K562 (cell line): ENCODE data around the gene PRKG1. TPM values are rescaled to one million over a fixed set of nuclear protein-coding genes. Genes with fewer than 3 reads are reported as not detected.

Experiments used
- ATAC-seq: fragments of 200-7000 bp; cut with Tn5 transposase; 3 replicates; pipeline ENCODE4 v1.9.1; 2020; ENCODE audit warnings: moderate library complexity
- BruUV-seq: library from RNA; stranded (reverse); fragments of 400-500 nt; replicated peaks from 2 replicates; lab custom pipeline; 2021; lab: Mats Ljungman, UMichigan
- CTCF ChIA-PET: fragments of 300-600 bp; formaldehyde crosslinking; extraction: SDS; loops from one replicate; lab custom pipeline; 2021; ENCODE audit warnings: low intra/inter-chr PET ratio; lab: Yijun Ruan, JAX
- POLR2A ChIA-PET: fragments of 300-600, 350-650 bp; sonication (Branson Sonifier 250); formaldehyde crosslinking; extraction: SDS; loops from one replicate; lab custom pipeline; 2021; ENCODE audit warnings: antibody characterized with exemption, inconsistent platforms; lab: Yijun Ruan, JAX
- DNase-seq, 4 experiments: peaks; one replicate each; pipeline versions ENCODE4 v3.0.0 to v3.0.0-alpha.2; 2011 to 2018; ENCODE audit warnings: low spot score in 3 of 4, mixed read lengths in 3 of 4; ENCODE audit errors: extremely low read depth in 1 of 4
- FAIRE-seq: peaks from 2 replicates; lab custom pipeline; 2011; peaks lifted over from hg19 to GRCh38; lab: Jason Lieb, UNC
- H2AFZ ChIP-seq: 2 replicates; pipeline ENCODE4 v1.6.0; 2011; ENCODE audit warnings: low read depth, low read length, control low read depth, inconsistent platforms
- H3K27ac ChIP-seq: fragments of 200-600 bp; 3 replicates; pipeline ENCODE4 v1.8.0; 2011; ENCODE audit warnings: low read depth, mild to moderate bottlenecking, control low read depth, inconsistent platforms, low read length, moderate library complexity, mixed read lengths; ENCODE audit errors: extremely low read depth
- H3K27me3 ChIP-seq, 2 experiments: fragments of 300-600 bp in 1 of 2; 2 replicates in 1 of 2; 3 replicates in 1 of 2; pipeline versions ENCODE4 v1.6.0 to v1.8.0; 2011; ENCODE audit warnings: inconsistent platforms in 2 of 2, low read length in 2 of 2, mild to moderate bottlenecking in 1 of 2, mixed read lengths in 1 of 2, moderate library complexity in 1 of 2; ENCODE audit not compliant: control insufficient read depth in 2 of 2, insufficient read depth in 2 of 2
- H3K36me3 ChIP-seq: fragments of 300-600 bp; 3 replicates; pipeline ENCODE4 v1.8.0; 2011; ENCODE audit warnings: mild to moderate bottlenecking, low read length, inconsistent platforms; ENCODE audit not compliant: control insufficient read depth, insufficient read depth
- H3K4me1 ChIP-seq, 2 experiments: fragments of 200-600 bp in 1 of 2; replicated peaks in 1 of 2; 2 replicates in 1 of 2; 3 replicates in 1 of 2; pipeline versions ENCODE4 v1.5.1 to v1.8.0; 2011; ENCODE audit warnings: inconsistent platforms in 2 of 2, low read length in 2 of 2, mild to moderate bottlenecking in 1 of 2, mixed read lengths in 1 of 2, moderate library complexity in 1 of 2; ENCODE audit not compliant: control insufficient read depth in 2 of 2, insufficient read depth in 2 of 2
- H3K4me2 ChIP-seq: 2 replicates; pipeline ENCODE4 v1.6.1; 2011; ENCODE audit warnings: low read length, control low read depth, inconsistent platforms, mixed read lengths; ENCODE audit not compliant: insufficient read depth
- H3K4me3 ChIP-seq: fragments of 200-600 bp; sonication (generic), shearing (Covaris generic); 2 replicates; pipeline ENCODE4 v1.5.1; 2016; ENCODE audit warnings: control low read depth, inconsistent platforms
- H3K79me2 ChIP-seq: fragments of 200-600 bp; 3 replicates; pipeline ENCODE4 v1.8.0; 2011; ENCODE audit warnings: low read length, inconsistent platforms; ENCODE audit not compliant: control insufficient read depth, insufficient read depth
- H3K9ac ChIP-seq, 2 experiments: 2 replicates each; pipeline versions ENCODE4 v1.6.0 to v1.6.1; 2011; ENCODE audit warnings: low read depth in 2 of 2, low read length in 2 of 2, control low read depth in 1 of 2, inconsistent platforms in 1 of 2, mild to moderate bottlenecking in 1 of 2, mixed read lengths in 1 of 2; ENCODE audit not compliant: insufficient read depth in 1 of 2
- H3K9me1 ChIP-seq: one replicate; pipeline ENCODE4 v1.6.0; 2011; ENCODE audit warnings: inconsistent platforms, mild to moderate bottlenecking, low read length, moderate library complexity; ENCODE audit not compliant: control insufficient read depth, insufficient read depth
- H3K9me3 ChIP-seq: replicated peaks from 2 replicates; pipeline ENCODE4 v1.5.1; 2011; ENCODE audit warnings: low read depth, low read length, inconsistent platforms; ENCODE audit not compliant: control insufficient read depth, insufficient read depth
- H4K20me1 ChIP-seq: replicated peaks from 2 replicates; pipeline ENCODE4 v1.6.1; 2011; ENCODE audit warnings: low read length, inconsistent platforms, mixed read lengths; ENCODE audit not compliant: control insufficient read depth, insufficient read depth
- NBN ChIP-seq: fragments of 450-650 bp; IDR thresholded peaks from 2 replicates; pipeline ENCODE4 v1.6.1; 2016; ENCODE audit warnings: low read depth, mild to moderate bottlenecking
- NFIX ChIP-seq: fragments of 250-450 bp; sonication (Bioruptor Pico); IDR thresholded peaks from 2 replicates; pipeline ENCODE4 v1.4.0; 2020; ENCODE audit warnings: low read depth, mild to moderate bottlenecking, moderate library complexity
- ZNF124 ChIP-seq: sonication (generic); formaldehyde crosslinking; IDR thresholded peaks from 2 replicates; pipeline ENCODE4 v1.8.1; 2022; ENCODE audit warnings: missing genetic modification reagents
- ZNF561 ChIP-seq: fragments of 450-650 bp; formaldehyde crosslinking; conservative IDR thresholded peaks from 2 replicates; pipeline ENCODE4 v1.4.0; 2020; ENCODE audit warnings: mild to moderate bottlenecking, moderate library complexity
- WGBS: fragments of 100-300 bp; shearing (Covaris generic); methylation state at CpG from one replicate; pipeline ENCODE4 v1.1.6; 2016; ENCODE audit warnings: low coverage, mixed read lengths; ENCODE audit not compliant: insufficient coverage; ENCODE audit errors: missing lambda C conversion rate; 5-methylcytosine and 5-hydroxymethylcytosine counted together
- in situ Hi-C: fragments of 300-500 bp; cut with MboI; formaldehyde crosslinking; loops from 4 replicates; pipeline ENCODE4 v1.15.0; 2018; ENCODE audit warnings: inconsistent platforms, mixed read lengths
- intact Hi-C: fragments of 100-400 bp; cut with micrococcal nuclease; formaldehyde crosslinking; loops from 2 replicates; pipeline ENCODE4 v1.14.2; 2022
- polyA plus RNA-seq, 8 experiments: library from polyadenylated mRNA; depleted of rRNA in 4 of 8; stranded (reverse) in 5 of 8; unstranded in 3 of 8; fragments of >200 nt; fragmentation: Nextera tagmentation in 2 of 8; fragmentation: Illumina TruSeq in 1 of 8; extraction: Ambion mirVana in 2 of 8; extraction: Trizol in 1 of 8; gene quantifications; 2 replicates each; pipeline versions ENCODE4 v1.2.1 to v1.2.3, GENCODE V29; 2011 to 2014; ENCODE audit warnings: inconsistent platforms in 1 of 8, missing spikeins in 1 of 8
- total RNA-seq, 7 experiments: library from RNA; depleted of rRNA in 6 of 7; stranded (reverse); fragments of >200 nt in 6 of 7; fragmentation: Illumina TruSeq in 2 of 7; extraction: Trizol in 2 of 7; gene quantifications; 2 replicates each; pipeline versions ENCODE4 v1.2.1 to v1.2.3, GENCODE V29; 2011 to 2021; ENCODE audit warnings: low replicate concordance in 1 of 7
- TF ChIP-seq, protein P1 (sequence below): fragments of 450-650 bp; IDR thresholded peaks from 2 replicates; pipeline ENCODE4 v1.6.1; 2016; ENCODE audit warnings: antibody characterized with exemption

PRKG1 gene
- total and polyA plus RNA-seq, 9 of the 15 experiments (the other 6 are each of a cell fraction or from before 2014, with no cell fraction given), result 0.22 TPM; not detected in 8

DNA sequence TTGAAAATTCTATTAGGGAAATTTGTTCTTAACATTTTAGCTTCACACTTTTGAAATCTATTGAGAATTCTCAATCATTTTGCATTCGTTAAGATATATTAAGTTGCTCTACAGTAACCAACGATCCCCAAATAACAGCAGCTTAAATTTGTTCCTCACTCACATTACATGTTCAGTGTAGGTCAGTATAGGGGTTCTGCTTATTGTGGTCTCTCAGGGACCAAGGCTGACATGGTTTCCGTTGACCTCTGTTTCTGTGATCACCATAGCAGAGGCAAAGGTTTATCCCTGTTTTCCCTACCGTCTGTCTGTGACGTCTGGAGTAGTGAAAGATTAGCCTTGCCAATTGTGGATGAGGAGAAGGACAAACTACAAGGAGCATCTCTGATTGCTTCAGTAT, 860.1 kb downstream of the PRKG1 start:
- no peaks in the 10 kb centered on the region for H3K9me1 ChIP-seq
- FAIRE-seq (no peak), ATAC-seq (no peak), DNase-seq (no peak)
- H3K4me3 ChIP-seq, result no peak overlapping the region
- H2AFZ ChIP-seq, result no peak overlapping the region
- TF ChIP-seq NFIX (no peak), ZNF561 (CRISPR knock-in tag) (no peak), ZNF124 (CRISPR knock-in tag) (no peak)
- TF ChIP-seq, protein P1, sequence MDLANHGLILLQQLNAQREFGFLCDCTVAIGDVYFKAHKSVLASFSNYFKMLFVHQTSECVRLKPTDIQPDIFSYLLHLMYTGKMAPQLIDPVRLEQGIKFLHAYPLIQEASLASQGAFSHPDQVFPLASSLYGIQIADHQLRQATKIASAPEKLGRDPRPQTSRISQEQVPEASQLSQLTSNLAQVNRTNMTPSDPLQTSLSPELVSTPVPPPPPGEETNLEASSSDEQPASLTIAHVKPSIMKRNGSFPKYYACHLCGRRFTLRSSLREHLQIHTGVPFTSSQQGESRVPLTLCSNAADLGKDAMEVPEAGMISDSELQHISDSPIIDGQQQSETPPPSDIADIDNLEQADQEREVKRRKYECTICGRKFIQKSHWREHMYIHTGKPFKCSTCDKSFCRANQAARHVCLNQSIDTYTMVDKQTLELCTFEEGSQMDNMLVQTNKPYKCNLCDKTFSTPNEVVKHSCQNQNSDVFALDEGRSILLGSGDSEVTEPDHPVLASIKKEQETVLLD, result no peak
- H3K79me2 ChIP-seq, result no peaks in the 10 kb centered on the region
- under 1% methylated on average over 5 of the region's 5 CpGs for WGBS
- no peak overlapping the region for H3K4me2 ChIP-seq
- no peak overlapping the region for H3K27ac ChIP-seq
- BruUV-seq, result no TSS peak
- H3K9me3 ChIP-seq, result no peaks in the 10 kb centered on the region
- H4K20me1 ChIP-seq, result no peaks in the 10 kb centered on the region
- ChIA-PET POLR2A (no interaction called here), CTCF (no interaction called here)
- intact Hi-C loops (no loop called here), in situ Hi-C loops (no loop called here)
- H3K36me3 ChIP-seq, result no peaks in the 10 kb centered on the region
- H3K4me1 ChIP-seq, result no peaks in the 10 kb centered on the region
- H3K27me3 ChIP-seq, result no peaks in the 10 kb centered on the region
- H3K9ac ChIP-seq, result no peak overlapping the region

DNA sequence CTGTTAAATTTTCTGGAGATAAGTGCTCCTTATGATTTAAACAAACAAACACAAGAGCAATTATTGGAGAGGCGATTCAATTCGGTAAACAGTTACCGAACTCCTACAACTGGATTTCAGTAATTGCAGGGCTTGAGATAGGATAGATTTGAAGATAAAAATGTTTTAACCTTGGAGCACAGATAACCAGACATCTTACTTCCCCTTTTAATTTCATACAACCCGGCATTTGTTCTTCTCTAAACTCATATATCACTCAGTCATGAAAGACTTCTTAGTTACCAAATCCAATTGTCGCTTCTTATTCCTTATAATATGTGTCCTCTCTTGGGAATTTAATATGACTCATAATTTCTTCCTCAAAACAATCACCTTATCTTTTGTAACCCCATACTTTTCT, 861.1 kb downstream of the PRKG1 start:
- Histone ChIP-seq H3K4me1 (no peaks in the 10 kb centered on the region), H3K4me3 (no peak overlapping the region), H3K9ac (no peak overlapping the region), H3K36me3 (no peaks in the 10 kb centered on the region), H4K20me1 (no peaks in the 10 kb centered on the region), H3K27me3 (no peaks in the 10 kb centered on the region), H2AFZ (no peak overlapping the region), H3K79me2 (no peaks in the 10 kb centered on the region), H3K27ac (no peak overlapping the region), H3K9me3 (no peaks in the 10 kb centered on the region), H3K9me1 (no peaks in the 10 kb centered on the region), H3K4me2 (no peak overlapping the region)
- in situ Hi-C loops, result no loop called here
- TF ChIP-seq NBN, result no peak
- CTCF ChIA-PET, result no interaction called here
- intact Hi-C loops, result no loop called here
- DNase-seq, result no peak
- no peak for FAIRE-seq
- WGBS, result under 1% methylated on average over 5 of the region's 5 CpGs
- ATAC-seq, result no peak
- POLR2A ChIA-PET, result no interaction called here
- no TSS peak for BruUV-seq
